K562 (cell line): ENCODE data around the gene DHRS13. TPM values are rescaled to one million over a fixed set of nuclear protein-coding genes. Genes with fewer than 3 reads are reported as not detected.

ENCODE experiments used
- CCAR2 ChIP-seq: fragments of 200-400 bp; formaldehyde crosslinking; IDR thresholded peaks from 2 replicates; pipeline ENCODE4 v1.6.1; 2017; ENCODE audit warnings: mild to moderate bottlenecking, low read depth, low read length
- CHCHD3 ChIP-seq: fragments of 250-450 bp; sonication (Bioruptor Pico); IDR thresholded peaks from 2 replicates; pipeline ENCODE4 v2.1.2; 2022; ENCODE audit warnings: mild to moderate bottlenecking
- HDAC6 ChIP-seq: IDR thresholded peaks from 2 replicates; pipeline ENCODE4 v1.6.1; 2012; ENCODE audit warnings: low read depth, mild to moderate bottlenecking, control low read depth, inconsistent platforms, low read length, moderate library complexity
- JUNB ChIP-seq: fragments of 450-650 bp; formaldehyde crosslinking; conservative IDR thresholded peaks from 2 replicates; pipeline ENCODE4 v1.4.0; 2020; ENCODE audit warnings: mild to moderate bottlenecking
- NR2C2 ChIP-seq, 2 experiments: fragments of 200-800 bp in 1 of 2; sonication (Bioruptor generic) in 1 of 2; sonication (generic) in 1 of 2; formaldehyde crosslinking in 1 of 2; IDR thresholded peaks; 2 replicates each; pipeline versions ENCODE4 v1.6.1 to v1.8.0; 2016 to 2022; ENCODE audit warnings: mild to moderate bottlenecking in 1 of 2, missing compliant biosample characterization in 1 of 2, missing genetic modification characterization in 1 of 2, missing genetic modification reagents in 1 of 2
- POLR3G ChIP-seq: IDR thresholded peaks from 2 replicates; pipeline ENCODE4 v1.6.1; 2011; ENCODE audit not compliant: insufficient read length, insufficient replicate concordance; ENCODE audit errors: extremely low read depth
- PYGO2 ChIP-seq: fragments of 450-650 bp; IDR thresholded peaks from 2 replicates; pipeline ENCODE4 v1.6.1; 2016; ENCODE audit warnings: mild to moderate bottlenecking, missing genetic modification characterization, moderate library complexity, missing compliant biosample characterization
- RBM34 ChIP-seq: fragments of 200-400 bp; formaldehyde crosslinking; IDR thresholded peaks from 2 replicates; pipeline ENCODE4 v1.6.1; 2018; ENCODE audit warnings: low read length, borderline replicate concordance; ENCODE audit not compliant: insufficient read depth
- SIRT6 ChIP-seq: IDR thresholded peaks from one replicate; pipeline ENCODE4 v1.6.1; 2012; ENCODE audit warnings: low read depth, mild to moderate bottlenecking, control low read depth, inconsistent platforms, low read length, moderate library complexity
- SMAD4 ChIP-seq: fragments of 250-450 bp; sonication (Bioruptor Pico); conservative IDR thresholded peaks from 2 replicates; pipeline ENCODE4 v1.8.0; 2021; ENCODE audit warnings: inconsistent platforms, mild to moderate bottlenecking, moderate library complexity
- ZBED1 ChIP-seq: IDR thresholded peaks from 2 replicates; pipeline ENCODE4 v1.6.1; 2014
- ZNF121 ChIP-seq: sonication (generic); formaldehyde crosslinking; conservative IDR thresholded peaks from 2 replicates; pipeline ENCODE4 v1.8.0; 2022; ENCODE audit warnings: missing genetic modification reagents
- ZNF184 ChIP-seq: sonication (generic); formaldehyde crosslinking; IDR thresholded peaks from 2 replicates; pipeline ENCODE4 v1.5.0; 2020; ENCODE audit warnings: missing genetic modification reagents
- ZNF224 ChIP-seq: sonication (generic); formaldehyde crosslinking; IDR thresholded peaks from 2 replicates; pipeline ENCODE4 v1.8.0; 2022; ENCODE audit warnings: mild to moderate bottlenecking, missing genetic modification reagents
- polyA plus RNA-seq, 8 experiments: library from polyadenylated mRNA; depleted of rRNA in 4 of 8; stranded (reverse) in 5 of 8; unstranded in 3 of 8; fragments of >200 nt; fragmentation: Nextera tagmentation in 2 of 8; fragmentation: Illumina TruSeq in 1 of 8; extraction: Ambion mirVana in 2 of 8; extraction: Trizol in 1 of 8; gene quantifications; 2 replicates each; pipeline versions ENCODE4 v1.2.1 to v1.2.3, GENCODE V29; 2011 to 2014; ENCODE audit warnings: inconsistent platforms in 1 of 8, missing spikeins in 1 of 8
- total RNA-seq, 7 experiments: library from RNA; depleted of rRNA in 6 of 7; stranded (reverse); fragments of >200 nt in 6 of 7; fragmentation: Illumina TruSeq in 2 of 7; extraction: Trizol in 2 of 7; gene quantifications; 2 replicates each; pipeline versions ENCODE4 v1.2.1 to v1.2.3, GENCODE V29; 2011 to 2021; ENCODE audit warnings: low replicate concordance in 1 of 7
- TF ChIP-seq, protein P1 (sequence below): sonication (generic); formaldehyde crosslinking; IDR thresholded peaks from 2 replicates; pipeline ENCODE4 v1.8.1; 2022; ENCODE audit warnings: missing genetic modification reagents
- TF ChIP-seq, protein P2 (sequence below): sonication (generic); formaldehyde crosslinking; IDR thresholded peaks from 2 replicates; pipeline ENCODE4 v1.8.0; 2022; ENCODE audit warnings: mild to moderate bottlenecking, missing genetic modification reagents
- TF ChIP-seq, protein P3 (sequence below): fragments of 450-650 bp; IDR thresholded peaks from 2 replicates; pipeline ENCODE4 v1.6.1; 2017; ENCODE audit warnings: antibody characterized with exemption, mild to moderate bottlenecking
- TF ChIP-seq, protein P4 (sequence below): fragments of 250-450 bp; sonication (Bioruptor Pico); IDR thresholded peaks from 2 replicates; pipeline ENCODE4 v1.4.0; 2020; ENCODE audit warnings: borderline replicate concordance

DHRS13 gene
- total and polyA plus RNA-seq, 9 of the 15 experiments (the other 6 are each of a cell fraction or from before 2014, with no cell fraction given), result 0.32 to 52.3 (median 34.3) TPM; not detected in 1

DNA sequence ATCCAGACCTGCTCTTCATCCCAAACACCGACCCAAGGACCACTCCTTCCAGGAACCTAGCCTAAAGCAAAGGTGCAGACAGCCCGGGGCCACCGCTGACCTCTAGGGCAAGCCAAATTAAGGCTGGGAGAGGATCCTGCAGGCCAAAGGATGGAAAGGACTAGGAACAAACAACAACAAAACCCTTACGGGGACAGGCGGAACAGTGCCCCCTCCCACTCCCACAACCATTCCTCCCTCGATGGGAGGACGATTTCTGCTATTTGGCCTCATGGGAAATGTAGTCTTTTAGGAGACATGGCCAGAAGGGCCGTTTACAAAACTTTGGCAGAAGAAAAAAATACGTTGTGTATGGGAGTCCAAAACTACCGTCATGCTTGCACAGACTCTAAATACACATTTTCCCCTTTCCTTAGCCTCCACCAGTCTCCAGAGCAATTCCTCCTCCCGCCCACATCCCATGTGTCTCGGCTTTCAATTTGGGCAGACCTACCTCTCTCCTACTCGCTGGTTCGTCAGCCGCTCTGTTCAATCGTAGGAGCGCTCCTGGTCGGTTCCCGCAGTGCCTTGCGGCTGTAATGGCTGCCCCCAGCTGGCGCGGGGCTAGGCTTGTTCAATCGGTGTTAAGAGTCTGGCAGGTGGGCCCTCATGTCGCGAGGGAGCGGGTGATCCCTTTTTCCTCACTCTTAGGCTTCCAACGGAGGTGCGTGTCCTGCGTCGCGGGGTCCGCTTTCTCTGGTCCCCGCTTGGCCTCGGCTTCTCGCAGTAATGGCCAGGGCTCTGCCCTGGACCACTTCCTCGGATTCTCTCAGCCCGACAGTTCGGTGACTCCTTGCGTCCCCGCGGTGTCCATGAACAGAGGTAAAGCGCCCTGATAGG, 48.2 kb downstream of the DHRS13 start, which contains the start of gene ERAL1 (continued):
- TF ChIP-seq ZNF121 (CRISPR knock-in tag) (no peak), SIRT6 (no peak), NR2C2 (CRISPR knock-in tag; IDR thresholded peaks at IDR 0.05) (peak; percentile 56; the same call in 1 of the 2 replicates), NR2C2 (tag; IDR thresholded peaks at IDR 0.05) (peak; percentile 86), ZNF184 (CRISPR knock-in tag) (no peak), ZNF224 (CRISPR knock-in tag) (no peak), JUNB (CRISPR knock-in tag) (no peak), RBM34 (no peak), POLR3G (no peak), ZBED1 (peak; percentile 48; the same call in 1 of the 2 replicates), PYGO2 (tag) (no peak), SMAD4 (CRISPR knock-in tag) (peak; percentile 68; the same call in 1 of the 2 replicates), CCAR2 (no peak), CHCHD3 (no peak), HDAC6 (no peak)
- TF ChIP-seq, protein P1, sequence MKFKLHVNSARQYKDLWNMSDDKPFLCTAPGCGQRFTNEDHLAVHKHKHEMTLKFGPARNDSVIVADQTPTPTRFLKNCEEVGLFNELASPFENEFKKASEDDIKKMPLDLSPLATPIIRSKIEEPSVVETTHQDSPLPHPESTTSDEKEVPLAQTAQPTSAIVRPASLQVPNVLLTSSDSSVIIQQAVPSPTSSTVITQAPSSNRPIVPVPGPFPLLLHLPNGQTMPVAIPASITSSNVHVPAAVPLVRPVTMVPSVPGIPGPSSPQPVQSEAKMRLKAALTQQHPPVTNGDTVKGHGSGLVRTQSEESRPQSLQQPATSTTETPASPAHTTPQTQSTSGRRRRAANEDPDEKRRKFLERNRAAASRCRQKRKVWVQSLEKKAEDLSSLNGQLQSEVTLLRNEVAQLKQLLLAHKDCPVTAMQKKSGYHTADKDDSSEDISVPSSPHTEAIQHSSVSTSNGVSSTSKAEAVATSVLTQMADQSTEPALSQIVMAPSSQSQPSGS (CRISPR knock-in tag), result no peak
- TF ChIP-seq, protein P2, sequence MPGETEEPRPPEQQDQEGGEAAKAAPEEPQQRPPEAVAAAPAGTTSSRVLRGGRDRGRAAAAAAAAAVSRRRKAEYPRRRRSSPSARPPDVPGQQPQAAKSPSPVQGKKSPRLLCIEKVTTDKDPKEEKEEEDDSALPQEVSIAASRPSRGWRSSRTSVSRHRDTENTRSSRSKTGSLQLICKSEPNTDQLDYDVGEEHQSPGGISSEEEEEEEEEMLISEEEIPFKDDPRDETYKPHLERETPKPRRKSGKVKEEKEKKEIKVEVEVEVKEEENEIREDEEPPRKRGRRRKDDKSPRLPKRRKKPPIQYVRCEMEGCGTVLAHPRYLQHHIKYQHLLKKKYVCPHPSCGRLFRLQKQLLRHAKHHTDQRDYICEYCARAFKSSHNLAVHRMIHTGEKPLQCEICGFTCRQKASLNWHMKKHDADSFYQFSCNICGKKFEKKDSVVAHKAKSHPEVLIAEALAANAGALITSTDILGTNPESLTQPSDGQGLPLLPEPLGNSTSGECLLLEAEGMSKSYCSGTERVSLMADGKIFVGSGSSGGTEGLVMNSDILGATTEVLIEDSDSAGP, result no peak
- TF ChIP-seq, protein P3, sequence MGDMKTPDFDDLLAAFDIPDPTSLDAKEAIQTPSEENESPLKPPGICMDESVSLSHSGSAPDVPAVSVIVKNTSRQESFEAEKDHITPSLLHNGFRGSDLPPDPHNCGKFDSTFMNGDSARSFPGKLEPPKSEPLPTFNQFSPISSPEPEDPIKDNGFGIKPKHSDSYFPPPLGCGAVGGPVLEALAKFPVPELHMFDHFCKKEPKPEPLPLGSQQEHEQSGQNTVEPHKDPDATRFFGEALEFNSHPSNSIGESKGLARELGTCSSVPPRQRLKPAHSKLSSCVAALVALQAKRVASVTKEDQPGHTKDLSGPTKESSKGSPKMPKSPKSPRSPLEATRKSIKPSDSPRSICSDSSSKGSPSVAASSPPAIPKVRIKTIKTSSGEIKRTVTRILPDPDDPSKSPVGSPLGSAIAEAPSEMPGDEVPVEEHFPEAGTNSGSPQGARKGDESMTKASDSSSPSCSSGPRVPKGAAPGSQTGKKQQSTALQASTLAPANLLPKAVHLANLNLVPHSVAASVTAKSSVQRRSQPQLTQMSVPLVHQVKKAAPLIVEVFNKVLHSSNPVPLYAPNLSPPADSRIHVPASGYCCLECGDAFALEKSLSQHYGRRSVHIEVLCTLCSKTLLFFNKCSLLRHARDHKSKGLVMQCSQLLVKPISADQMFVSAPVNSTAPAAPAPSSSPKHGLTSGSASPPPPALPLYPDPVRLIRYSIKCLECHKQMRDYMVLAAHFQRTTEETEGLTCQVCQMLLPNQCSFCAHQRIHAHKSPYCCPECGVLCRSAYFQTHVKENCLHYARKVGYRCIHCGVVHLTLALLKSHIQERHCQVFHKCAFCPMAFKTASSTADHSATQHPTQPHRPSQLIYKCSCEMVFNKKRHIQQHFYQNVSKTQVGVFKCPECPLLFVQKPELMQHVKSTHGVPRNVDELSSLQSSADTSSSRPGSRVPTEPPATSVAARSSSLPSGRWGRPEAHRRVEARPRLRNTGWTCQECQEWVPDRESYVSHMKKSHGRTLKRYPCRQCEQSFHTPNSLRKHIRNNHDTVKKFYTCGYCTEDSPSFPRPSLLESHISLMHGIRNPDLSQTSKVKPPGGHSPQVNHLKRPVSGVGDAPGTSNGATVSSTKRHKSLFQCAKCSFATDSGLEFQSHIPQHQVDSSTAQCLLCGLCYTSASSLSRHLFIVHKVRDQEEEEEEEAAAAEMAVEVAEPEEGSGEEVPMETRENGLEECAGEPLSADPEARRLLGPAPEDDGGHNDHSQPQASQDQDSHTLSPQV, result peak; percentile 61
- TF ChIP-seq, protein P4, sequence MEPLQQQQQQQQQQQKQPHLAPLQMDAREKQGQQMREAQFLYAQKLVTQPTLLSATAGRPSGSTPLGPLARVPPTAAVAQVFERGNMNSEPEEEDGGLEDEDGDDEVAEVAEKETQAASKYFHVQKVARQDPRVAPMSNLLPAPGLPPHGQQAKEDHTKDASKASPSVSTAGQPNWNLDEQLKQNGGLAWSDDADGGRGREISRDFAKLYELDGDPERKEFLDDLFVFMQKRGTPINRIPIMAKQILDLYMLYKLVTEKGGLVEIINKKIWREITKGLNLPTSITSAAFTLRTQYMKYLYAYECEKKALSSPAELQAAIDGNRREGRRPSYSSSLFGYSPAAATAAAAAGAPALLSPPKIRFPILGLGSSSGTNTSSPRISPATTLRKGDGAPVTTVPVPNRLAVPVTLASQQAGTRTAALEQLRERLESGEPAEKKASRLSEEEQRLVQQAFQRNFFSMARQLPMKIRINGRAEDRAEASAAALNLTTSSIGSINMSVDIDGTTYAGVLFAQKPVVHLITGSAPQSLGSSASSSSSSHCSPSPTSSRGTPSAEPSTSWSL (CRISPR knock-in tag), result no peak
